ENCODE measurements around the gene P3H2.

DNA sequence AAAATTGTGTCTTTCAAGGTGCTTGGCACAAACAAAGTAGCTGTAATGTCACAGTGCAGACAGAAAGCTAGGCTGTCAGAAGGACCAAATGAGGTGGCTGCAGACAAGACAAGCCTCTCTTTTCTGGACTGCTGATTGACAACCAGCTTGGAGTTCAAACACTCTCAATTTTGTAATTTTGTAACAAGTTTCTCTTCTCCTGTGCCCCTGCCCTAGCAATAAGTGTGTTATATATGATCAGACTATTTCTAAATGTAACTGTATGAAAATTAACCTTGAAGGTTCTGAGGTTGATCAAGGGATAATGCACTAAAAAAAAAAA lies 172.0 kb downstream of the P3H2 start:
- no peak for TF ChIP-seq POLR2A (IDR thresholded peaks at IDR 0.05; ENCODE audit: low read depth, low read length)
- no peak for TF ChIP-seq POLR2AphosphoS5 (IDR thresholded peaks at IDR 0.05; ENCODE audit: low read depth, low read length)
- no peak for TF ChIP-seq TAF1 (IDR thresholded peaks at IDR 0.05; ENCODE audit: low read depth, low read length)
